Endothelial cell (in vitro differentiated cells): ENCODE data around the gene POLR1E. TPM values are rescaled to one million over a fixed set of nuclear protein-coding genes. Genes with fewer than 3 reads are reported as not detected.

Experiments used
- DNase-seq: peaks from one replicate; pipeline ENCODE4 v3.0.0; 2021; ENCODE audit warnings: low spot score
- H3K27ac Mint-ChIP-seq: one replicate; pipeline ENCODE4 v1.8.0; 2021; ENCODE audit warnings: mixed read lengths, inconsistent platforms; ENCODE audit not compliant: unreplicated experiment
- H3K27me3 Mint-ChIP-seq: one replicate; pipeline ENCODE4 v1.8.0; 2021; ENCODE audit warnings: mild to moderate bottlenecking, moderate library complexity, mixed read lengths, inconsistent platforms; ENCODE audit not compliant: unreplicated experiment
- H3K36me3 Mint-ChIP-seq: one replicate; pipeline ENCODE4 v1.8.0; 2021; ENCODE audit warnings: mild to moderate bottlenecking, low read depth, mixed read lengths, inconsistent platforms; ENCODE audit not compliant: unreplicated experiment
- H3K4me1 Mint-ChIP-seq: one replicate; pipeline ENCODE4 v1.8.0; 2021; ENCODE audit warnings: mild to moderate bottlenecking, mixed read lengths, inconsistent platforms; ENCODE audit not compliant: unreplicated experiment
- H3K4me3 Mint-ChIP-seq: one replicate; pipeline ENCODE4 v1.8.0; 2021; ENCODE audit warnings: mild to moderate bottlenecking, mixed read lengths, inconsistent platforms; ENCODE audit not compliant: unreplicated experiment
- H3K9me3 Mint-ChIP-seq: one replicate; pipeline ENCODE4 v1.8.0; 2021; ENCODE audit warnings: mixed read lengths, inconsistent platforms; ENCODE audit not compliant: unreplicated experiment
- total RNA-seq: library from RNA; stranded (reverse); fragmentation: NEBNext Ultra II Directional; extraction: Animal tissue kit (Norgen Biotek cat#: 25700); gene quantifications from one replicate; pipeline ENCODE4 v1.2.1, GENCODE V29; 2021; ENCODE audit not compliant: unreplicated experiment
- TF ChIP-seq, protein P1 (sequence below): fragments of 200-600 bp; sonication (generic); IDR thresholded peaks from one replicate; pipeline ENCODE4 v1.5.0; 2021; ENCODE audit warnings: antibody characterized with exemption; ENCODE audit not compliant: unreplicated experiment

Gene POLR1E
- total RNA-seq, 1 donor from 2014 or later: 16.9 TPM

DNA sequence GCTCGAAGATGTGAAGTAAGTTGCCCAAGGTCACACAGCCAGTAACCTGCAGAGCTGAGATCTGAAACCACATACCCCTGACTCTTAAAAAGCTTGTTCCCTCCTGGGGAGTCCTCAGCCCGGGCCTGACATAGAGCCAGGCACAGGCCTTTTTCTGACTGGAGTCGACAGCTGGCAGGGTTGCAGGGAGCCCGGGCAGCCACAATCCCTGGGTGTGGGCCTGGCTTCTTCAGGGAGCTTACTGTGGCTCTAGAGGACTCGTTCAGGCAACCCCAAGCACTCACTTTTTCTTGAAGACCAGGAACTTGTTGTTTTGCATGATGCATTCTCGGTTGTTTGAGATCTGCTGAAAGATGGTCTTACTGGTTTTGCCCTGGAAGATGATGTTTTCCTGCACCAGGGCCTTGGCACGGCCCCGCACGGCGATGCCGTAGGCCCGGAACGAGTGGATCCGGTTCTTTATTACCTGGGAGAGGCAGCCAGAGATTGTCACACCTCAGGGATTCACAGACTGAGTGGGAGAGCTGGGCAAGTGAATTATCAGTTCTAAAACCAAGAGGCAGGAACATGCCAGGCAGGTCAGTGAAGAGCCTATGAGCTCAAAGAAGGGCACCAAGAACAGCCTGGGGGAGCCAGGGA, 30.0 kb downstream of the POLR1E start:
- Mint-ChIP-seq H3K4me3 (no peak overlapping the region), H3K27ac (no peak overlapping the region), H3K27me3 (peaks cover 3% of the 10 kb centered on the region), H3K36me3 (peaks cover 36% of the 10 kb centered on the region), H3K9me3 (no peaks in the 10 kb centered on the region), H3K4me1 (no peaks in the 10 kb centered on the region)
- TF ChIP-seq, protein P1, sequence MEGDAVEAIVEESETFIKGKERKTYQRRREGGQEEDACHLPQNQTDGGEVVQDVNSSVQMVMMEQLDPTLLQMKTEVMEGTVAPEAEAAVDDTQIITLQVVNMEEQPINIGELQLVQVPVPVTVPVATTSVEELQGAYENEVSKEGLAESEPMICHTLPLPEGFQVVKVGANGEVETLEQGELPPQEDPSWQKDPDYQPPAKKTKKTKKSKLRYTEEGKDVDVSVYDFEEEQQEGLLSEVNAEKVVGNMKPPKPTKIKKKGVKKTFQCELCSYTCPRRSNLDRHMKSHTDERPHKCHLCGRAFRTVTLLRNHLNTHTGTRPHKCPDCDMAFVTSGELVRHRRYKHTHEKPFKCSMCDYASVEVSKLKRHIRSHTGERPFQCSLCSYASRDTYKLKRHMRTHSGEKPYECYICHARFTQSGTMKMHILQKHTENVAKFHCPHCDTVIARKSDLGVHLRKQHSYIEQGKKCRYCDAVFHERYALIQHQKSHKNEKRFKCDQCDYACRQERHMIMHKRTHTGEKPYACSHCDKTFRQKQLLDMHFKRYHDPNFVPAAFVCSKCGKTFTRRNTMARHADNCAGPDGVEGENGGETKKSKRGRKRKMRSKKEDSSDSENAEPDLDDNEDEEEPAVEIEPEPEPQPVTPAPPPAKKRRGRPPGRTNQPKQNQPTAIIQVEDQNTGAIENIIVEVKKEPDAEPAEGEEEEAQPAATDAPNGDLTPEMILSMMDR: no peak
- no peak for DNase-seq

DNA sequence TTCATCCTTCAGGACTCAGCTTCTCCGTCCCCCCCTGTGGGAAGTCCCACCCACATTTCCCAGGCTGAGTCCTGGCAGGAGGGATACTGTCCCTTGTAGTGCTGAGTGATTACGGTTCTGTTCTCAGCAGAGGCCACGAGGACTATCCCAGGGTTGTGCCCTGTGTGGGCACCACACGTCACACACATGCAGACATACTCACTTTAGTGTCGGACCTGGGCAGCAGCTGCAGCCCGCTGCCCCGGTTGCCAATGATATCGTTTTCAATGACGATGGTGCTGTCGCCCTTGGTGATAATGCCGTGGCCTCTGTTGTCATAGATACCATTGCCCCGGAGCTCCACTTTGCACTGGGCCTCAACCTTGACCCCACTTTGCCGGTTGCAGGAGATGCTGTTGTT, 32.2 kb downstream of the POLR1E start:
- Mint-ChIP-seq H3K4me1 (no peaks in the 10 kb centered on the region), H3K27me3 (peaks cover 3% of the 10 kb centered on the region), H3K9me3 (no peaks in the 10 kb centered on the region), H3K4me3 (no peak overlapping the region), H3K27ac (no peak overlapping the region), H3K36me3 (peaks cover 48% of the 10 kb centered on the region)
- DNase-seq: no peak
- TF ChIP-seq, protein P1: no peak

DNA sequence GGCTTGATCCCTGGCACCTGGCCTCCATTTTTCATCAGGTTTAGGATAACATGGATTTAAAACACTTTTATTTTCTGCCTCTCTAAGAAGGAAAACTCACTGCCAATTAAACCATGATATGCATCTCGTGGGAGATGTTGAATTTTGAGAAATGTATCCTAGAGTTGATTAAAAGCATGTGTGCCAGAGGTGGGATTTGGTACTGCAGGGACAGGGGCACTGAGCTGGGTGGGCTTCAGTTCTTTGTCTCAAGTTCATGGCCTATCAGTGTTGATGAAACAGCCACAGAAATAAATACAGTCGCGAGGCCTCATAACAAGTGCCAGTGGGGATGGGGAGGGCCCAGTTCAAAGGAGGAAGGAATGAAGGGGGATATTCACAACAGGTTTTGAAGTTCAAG, 34.9 kb downstream of the POLR1E start:
- Mint-ChIP-seq H3K27ac (no peak overlapping the region), H3K27me3 (peaks cover 2% of the 10 kb centered on the region), H3K36me3 (peaks cover 54% of the 10 kb centered on the region), H3K4me3 (peak overlapping the region; percentile 27), H3K4me1 (no peaks in the 10 kb centered on the region), H3K9me3 (no peaks in the 10 kb centered on the region)
- TF ChIP-seq, protein P1: no peak
- DNase-seq: no peak

DNA sequence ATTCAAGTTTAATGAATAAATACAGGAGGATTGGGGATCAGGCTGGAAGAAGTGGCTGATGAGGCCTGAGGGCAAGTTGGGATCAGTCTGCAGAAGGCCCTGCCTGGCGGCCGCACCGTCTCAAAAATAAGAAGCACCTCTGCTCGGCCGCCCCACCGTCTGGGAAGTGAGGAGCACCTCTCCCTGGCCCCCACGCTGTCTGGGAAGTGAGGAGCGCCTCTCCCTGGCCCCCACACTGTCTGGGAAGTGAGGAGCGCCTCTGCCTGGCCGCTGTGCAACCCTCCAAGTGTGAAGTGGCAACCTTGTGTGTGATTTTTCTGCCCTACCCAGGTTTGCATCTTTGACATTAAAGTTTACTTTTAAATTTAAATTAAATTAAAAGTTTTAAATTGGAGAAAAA, 35.4 kb downstream of the POLR1E start:
- H3K36me3 Mint-ChIP-seq: peaks cover 49% of the 10 kb centered on the region

DNA sequence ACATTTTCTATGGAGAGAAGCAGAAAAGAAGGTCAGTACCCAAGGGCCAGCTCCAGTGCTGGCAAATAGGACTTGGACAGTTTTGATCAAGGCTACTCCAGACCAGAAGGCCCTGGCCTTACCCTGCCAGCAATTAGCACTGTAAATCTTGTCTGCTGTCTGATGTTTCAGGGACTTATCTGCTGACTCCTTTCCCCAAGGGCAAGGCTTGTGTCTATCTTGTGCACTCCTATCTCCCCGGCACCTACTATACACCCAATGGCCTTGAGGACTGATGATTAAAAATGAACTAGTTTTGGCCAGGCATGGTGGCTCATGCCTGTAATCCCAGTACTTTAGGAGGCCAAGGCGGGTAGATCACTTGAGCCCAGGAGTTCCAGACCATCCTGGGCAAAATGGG, 37.2 kb downstream of the POLR1E start:
- no peaks in the 10 kb centered on the region for H3K9me3 Mint-ChIP-seq
- H3K36me3 Mint-ChIP-seq: peaks cover 54% of the 10 kb centered on the region
- DNase-seq: no peak
- no peaks in the 10 kb centered on the region for H3K4me1 Mint-ChIP-seq
- no peak overlapping the region for H3K4me3 Mint-ChIP-seq
- TF ChIP-seq, protein P1: no peak
- no peak overlapping the region for H3K27ac Mint-ChIP-seq
- H3K27me3 Mint-ChIP-seq: peaks cover 2% of the 10 kb centered on the region

More for the DNA sequence above, 35.4 kb downstream of the POLR1E start:
- TF ChIP-seq, protein P1: no peak
- H3K27ac Mint-ChIP-seq: no peak overlapping the region
- no peaks in the 10 kb centered on the region for H3K4me1 Mint-ChIP-seq
- no peak for DNase-seq
- H3K27me3 Mint-ChIP-seq: peaks cover 2% of the 10 kb centered on the region
- no peaks in the 10 kb centered on the region for H3K9me3 Mint-ChIP-seq
- no peak overlapping the region for H3K4me3 Mint-ChIP-seq
